ENCODE results near the gene ZNF367.
A peak's percentile ranks its signal among the peaks of the same experiment; 100 is the strongest.

ZNF367 gene

DNA sequence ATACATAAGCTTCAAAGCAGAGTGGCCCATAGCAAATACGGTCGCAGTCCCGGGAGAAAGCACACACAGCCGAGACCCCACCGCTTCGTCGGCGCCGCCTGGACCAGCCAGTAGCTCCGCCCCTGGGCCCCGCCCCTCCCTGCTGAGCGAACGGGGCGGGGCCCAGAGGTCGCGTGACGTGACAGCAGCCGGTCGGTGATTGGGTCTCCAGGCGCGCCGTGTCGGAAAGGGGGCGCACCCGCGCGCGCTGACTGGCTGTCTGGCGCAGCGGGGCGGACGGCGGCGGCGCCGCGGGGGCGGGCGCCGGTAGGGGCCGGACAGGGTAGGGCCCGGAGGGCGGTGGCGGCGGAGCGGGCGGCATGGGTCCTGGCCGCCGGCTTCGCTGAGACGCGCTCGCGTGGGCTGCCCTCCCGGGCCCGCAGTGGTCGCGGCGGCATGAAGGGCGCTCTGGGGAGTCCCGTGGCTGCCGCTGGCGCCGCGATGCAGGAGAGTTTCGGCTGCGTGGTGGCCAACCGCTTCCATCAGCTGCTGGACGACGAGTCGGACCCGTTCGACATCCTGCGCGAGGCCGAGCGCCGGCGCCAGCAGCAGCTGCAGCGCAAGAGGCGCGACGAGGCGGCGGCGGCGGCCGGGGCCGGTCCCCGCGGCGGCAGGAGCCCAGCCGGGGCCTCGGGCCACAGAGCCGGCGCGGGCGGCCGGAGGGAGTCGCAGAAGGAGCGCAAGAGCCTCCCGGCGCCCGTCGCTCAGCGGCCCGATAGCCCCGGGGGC, 31.9 kb upstream of the ZNF367 start, which contains the start of gene HABP4:
HABP4 (plus strand) TSS at position 325 of the 768 bp plus-strand sequence; CDS start at position 436, 111 bp downstream.
- peak; percentile 91 for ATAC-seq
- TF ChIP-seq ZFP3 (CRISPR knock-in tag; IDR thresholded peaks at IDR 0.05), result no peak
- TF ChIP-seq BACH2 (CRISPR knock-in tag; IDR thresholded peaks at IDR 0.05; ENCODE audit: borderline replicate concordance), result no peak
- TF ChIP-seq ISL1 (CRISPR knock-in tag; IDR thresholded peaks at IDR 0.05), result no peak
- no peak for TF ChIP-seq PATZ1 (CRISPR knock-in tag; IDR thresholded peaks at IDR 0.05; ENCODE audit: borderline replicate concordance)
- TF ChIP-seq ZFP30 (CRISPR knock-in tag; IDR thresholded peaks at IDR 0.05), result no peak
- TF ChIP-seq TCF4 (CRISPR knock-in tag; IDR thresholded peaks at IDR 0.05; ENCODE audit: borderline replicate concordance), result no peak
- no peak for TF ChIP-seq ZNF8 (CRISPR knock-in tag; IDR thresholded peaks at IDR 0.05)
- no peak for TF ChIP-seq OSR1 (CRISPR knock-in tag; IDR thresholded peaks at IDR 0.05)
- TF ChIP-seq, protein P1, sequence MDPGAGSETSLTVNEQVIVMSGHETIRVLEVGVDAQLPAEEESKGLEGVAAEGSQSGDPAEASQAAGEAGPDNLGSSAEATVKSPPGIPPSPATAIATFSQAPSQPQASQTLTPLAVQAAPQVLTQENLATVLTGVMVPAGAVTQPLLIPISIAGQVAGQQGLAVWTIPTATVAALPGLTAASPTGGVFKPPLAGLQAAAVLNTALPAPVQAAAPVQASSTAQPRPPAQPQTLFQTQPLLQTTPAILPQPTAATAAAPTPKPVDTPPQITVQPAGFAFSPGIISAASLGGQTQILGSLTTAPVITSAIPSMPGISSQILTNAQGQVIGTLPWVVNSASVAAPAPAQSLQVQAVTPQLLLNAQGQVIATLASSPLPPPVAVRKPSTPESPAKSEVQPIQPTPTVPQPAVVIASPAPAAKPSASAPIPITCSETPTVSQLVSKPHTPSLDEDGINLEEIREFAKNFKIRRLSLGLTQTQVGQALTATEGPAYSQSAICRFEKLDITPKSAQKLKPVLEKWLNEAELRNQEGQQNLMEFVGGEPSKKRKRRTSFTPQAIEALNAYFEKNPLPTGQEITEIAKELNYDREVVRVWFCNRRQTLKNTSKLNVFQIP (CRISPR knock-in tag; IDR thresholded peaks at IDR 0.05; ENCODE audit: borderline replicate concordance, low read depth), result no peak
- no peak for TF ChIP-seq CSDC2 (CRISPR knock-in tag; IDR thresholded peaks at IDR 0.05)
- TF ChIP-seq RARB (CRISPR knock-in tag; IDR thresholded peaks at IDR 0.05), result no peak
- TF ChIP-seq CSRNP3 (CRISPR knock-in tag; IDR thresholded peaks at IDR 0.05), result no peak
- no peak for TF ChIP-seq ZNF565 (CRISPR knock-in tag; conservative IDR thresholded peaks at IDR 0.05; ENCODE audit: low read depth)

DNA sequence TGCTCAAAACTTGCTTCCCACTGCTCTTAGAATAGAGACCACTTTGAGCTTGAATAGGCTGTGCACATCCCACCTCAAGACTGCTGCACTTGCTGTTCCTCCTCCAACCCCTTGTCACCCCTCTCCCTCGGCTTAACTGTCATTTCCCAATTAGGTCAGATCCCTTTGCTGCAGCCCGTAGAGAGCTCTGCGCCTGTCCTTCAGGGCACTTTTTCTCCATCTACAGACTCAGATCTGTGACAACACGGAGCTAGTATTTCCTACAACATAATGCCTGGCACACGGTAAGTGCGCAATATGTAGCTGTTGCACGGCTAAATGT, 31.3 kb upstream of the ZNF367 start:
- ATAC-seq, result peak; percentile 55
- TF ChIP-seq SNAI2 (CRISPR knock-in tag; IDR thresholded peaks at IDR 0.05) (no peak), ESRRG (CRISPR knock-in tag; IDR thresholded peaks at IDR 0.05) (no peak), ISL1 (CRISPR knock-in tag; IDR thresholded peaks at IDR 0.05) (no peak), ZC3H10 (CRISPR knock-in tag; IDR thresholded peaks at IDR 0.05) (no peak), TCF4 (CRISPR knock-in tag; IDR thresholded peaks at IDR 0.05; ENCODE audit: borderline replicate concordance) (no peak), ZNF8 (CRISPR knock-in tag; IDR thresholded peaks at IDR 0.05) (no peak)

- no peak for ATAC-seq
Measured at GRCh38 chr9:96448546-96449170, 30.5 kb upstream of the ZNF367 start.

GRCh38 chr9:96447406-96447805, 29.2 kb upstream of the ZNF367 start:
- ATAC-seq, result no peak
- TF ChIP-seq PATZ1 (CRISPR knock-in tag; IDR thresholded peaks at IDR 0.05; ENCODE audit: borderline replicate concordance) (no peak), GLIS3 (CRISPR knock-in tag; IDR thresholded peaks at IDR 0.05) (no peak), CSRNP3 (CRISPR knock-in tag; IDR thresholded peaks at IDR 0.05) (no peak), ZFP3 (CRISPR knock-in tag; IDR thresholded peaks at IDR 0.05) (no peak), CSDC2 (CRISPR knock-in tag; IDR thresholded peaks at IDR 0.05) (no peak), SNAI2 (CRISPR knock-in tag; IDR thresholded peaks at IDR 0.05) (no peak), TSHZ2 (CRISPR knock-in tag; IDR thresholded peaks at IDR 0.05) (no peak)
- TF ChIP-seq, protein P1 (CRISPR knock-in tag; IDR thresholded peaks at IDR 0.05; ENCODE audit: borderline replicate concordance, low read depth), result no peak
- TF ChIP-seq, protein P2, sequence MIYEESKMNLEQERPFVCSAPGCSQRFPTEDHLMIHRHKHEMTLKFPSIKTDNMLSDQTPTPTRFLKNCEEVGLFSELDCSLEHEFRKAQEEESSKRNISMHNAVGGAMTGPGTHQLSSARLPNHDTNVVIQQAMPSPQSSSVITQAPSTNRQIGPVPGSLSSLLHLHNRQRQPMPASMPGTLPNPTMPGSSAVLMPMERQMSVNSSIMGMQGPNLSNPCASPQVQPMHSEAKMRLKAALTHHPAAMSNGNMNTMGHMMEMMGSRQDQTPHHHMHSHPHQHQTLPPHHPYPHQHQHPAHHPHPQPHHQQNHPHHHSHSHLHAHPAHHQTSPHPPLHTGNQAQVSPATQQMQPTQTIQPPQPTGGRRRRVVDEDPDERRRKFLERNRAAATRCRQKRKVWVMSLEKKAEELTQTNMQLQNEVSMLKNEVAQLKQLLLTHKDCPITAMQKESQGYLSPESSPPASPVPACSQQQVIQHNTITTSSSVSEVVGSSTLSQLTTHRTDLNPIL (CRISPR knock-in tag; IDR thresholded peaks at IDR 0.05; ENCODE audit: low read depth), result no peak

More at GRCh38 chr9:96448546-96449170, 30.5 kb upstream of the ZNF367 start:
- TF ChIP-seq ZFP30 (CRISPR knock-in tag; IDR thresholded peaks at IDR 0.05), result no peak

Measured in SK-N-SH treated with all-trans-retinoic acid at 6 μM for 48 hours (cell line).